Stimulated activated naive CD8-positive, alpha-beta T cell treated with anti-CD3 and anti-CD28 coated beads, Interleukin-15, amount 100 ng/mL, for 72 hours (primary cell): ENCODE measurements around the gene CIBAR2.

Experiments used
- ATAC-seq: fragments of 150-1000 bp; cut with Tn5 transposase; 2 replicates; pipeline ENCODE4 v1.10.0; 2021; ENCODE audit warnings: mild to moderate bottlenecking, moderate library complexity
- DNase-seq, 2 donors: peaks; one replicate each; pipeline ENCODE4 v3.0.0; 2021 to 2022
- H3K27ac Mint-ChIP-seq, 2 donors: one replicate each; pipeline ENCODE4 v1.8.0; 2022; ENCODE audit warnings: mild to moderate bottlenecking in 2 of 2, mixed read lengths in 2 of 2, moderate library complexity in 2 of 2
- H3K27me3 Mint-ChIP-seq: one replicate; pipeline ENCODE4 v1.8.0; 2022; ENCODE audit warnings: mixed read lengths
- H3K4me1 Mint-ChIP-seq: one replicate; pipeline ENCODE4 v1.8.0; 2022; ENCODE audit warnings: mild to moderate bottlenecking, mixed read lengths
- H3K4me3 Mint-ChIP-seq, 2 donors: one replicate each; pipeline ENCODE4 v1.8.0; 2022; ENCODE audit warnings: mild to moderate bottlenecking in 2 of 2, mixed read lengths in 2 of 2, moderate library complexity in 1 of 2
- H3K9me3 Mint-ChIP-seq, 2 donors: one replicate each; pipeline ENCODE4 v1.8.0; 2022; ENCODE audit warnings: mixed read lengths in 2 of 2

Gene CIBAR2

GRCh38 chr16:85077039-85077438 is 35.2 kb downstream of the CIBAR2 start:
- Mint-ChIP-seq H3K27me3 (no peaks in the 10 kb centered on the region), H3K4me1 (peaks cover 6% of the 10 kb centered on the region), H3K4me3 (no peak overlapping the region), H3K27ac (peak overlapping the region in 1 of 2 donors; percentile 69), H3K9me3 (no peaks in the 10 kb centered on the region)
- no peak for DNase-seq
- ATAC-seq, result peak; percentile 52

DNA sequence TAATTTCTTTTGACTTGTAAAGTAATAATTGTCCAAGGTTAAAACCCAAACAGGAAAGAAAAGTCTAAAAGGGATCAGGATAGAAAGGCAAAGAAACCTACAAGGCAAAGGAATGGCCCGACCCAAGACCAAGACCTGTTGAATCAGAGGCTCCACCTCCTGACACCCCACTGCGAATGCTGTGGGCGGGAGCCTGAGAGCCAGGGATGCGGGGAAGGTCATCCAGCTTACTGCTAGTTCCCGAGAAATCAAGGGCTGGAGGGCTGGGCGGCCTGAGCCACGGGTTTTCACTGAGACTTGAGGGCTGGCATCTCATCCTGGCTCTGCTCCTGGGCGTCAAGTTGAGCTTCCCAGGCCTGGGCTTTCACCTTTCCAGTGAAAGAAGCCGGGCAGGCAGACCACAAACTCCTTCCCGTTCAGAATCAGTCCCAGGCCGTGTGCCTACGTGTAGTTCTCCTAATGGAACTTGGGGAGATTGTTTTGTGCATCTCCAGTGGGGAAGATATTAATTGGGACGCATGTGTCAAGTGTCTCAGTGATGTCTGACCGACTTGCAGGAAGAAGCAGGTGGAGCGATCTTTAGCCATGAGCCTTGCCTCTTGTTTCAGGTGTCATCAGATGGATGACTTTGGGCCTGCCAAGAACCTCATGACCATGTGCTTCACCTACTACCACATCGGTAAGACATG is 36.9 kb downstream of the CIBAR2 start:
- no peaks in the 10 kb centered on the region for H3K9me3 Mint-ChIP-seq
- H3K27me3 Mint-ChIP-seq, result no peaks in the 10 kb centered on the region
- peaks cover 6% of the 10 kb centered on the region for H3K4me1 Mint-ChIP-seq
- DNase-seq (no peak), ATAC-seq (no peak)
- no peak overlapping the region for H3K27ac Mint-ChIP-seq
- H3K4me3 Mint-ChIP-seq, result no peak overlapping the region

- DNase-seq (no peak), ATAC-seq (no peak)
- Mint-ChIP-seq H3K27ac (peak overlapping the region in 1 of 2 donors; percentile 5), H3K4me3 (no peak overlapping the region), H3K27me3 (no peaks in the 10 kb centered on the region), H3K9me3 (no peaks in the 10 kb centered on the region), H3K4me1 (peaks cover 6% of the 10 kb centered on the region)
Observed at GRCh38 chr16:85074225-85074914, 37.9 kb downstream of the CIBAR2 start.

DNA sequence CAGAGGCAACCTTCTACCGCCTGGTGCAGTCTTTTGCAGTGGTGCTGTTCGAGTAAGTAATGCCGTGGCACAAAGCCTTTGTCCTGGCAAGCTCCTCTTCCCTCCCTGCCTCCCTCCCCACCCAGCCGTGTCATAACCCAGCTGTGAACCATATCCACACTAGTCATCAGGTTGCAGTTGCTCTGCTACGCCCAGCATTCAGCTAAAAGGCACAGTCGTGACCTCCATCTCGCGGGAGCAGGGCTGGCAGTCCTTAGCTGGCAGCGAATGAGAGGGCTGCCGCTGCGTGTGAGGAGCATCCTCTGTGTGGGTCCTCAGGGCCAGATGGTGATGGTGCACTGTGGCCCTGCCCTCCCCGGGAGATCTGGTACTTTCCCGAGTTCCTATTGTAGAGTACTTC is 39.3 kb downstream of the CIBAR2 start:
- Mint-ChIP-seq H3K9me3 (no peaks in the 10 kb centered on the region), H3K4me1 (peaks cover 6% of the 10 kb centered on the region), H3K27ac (no peak overlapping the region), H3K27me3 (no peaks in the 10 kb centered on the region), H3K4me3 (no peak overlapping the region)
- ATAC-seq (no peak), DNase-seq (no peak)

- Mint-ChIP-seq H3K27me3 (no peaks in the 10 kb centered on the region), H3K9me3 (no peaks in the 10 kb centered on the region), H3K4me1 (peaks cover 5% of the 10 kb centered on the region), H3K27ac (no peak overlapping the region), H3K4me3 (no peak overlapping the region)
- DNase-seq (no peak), ATAC-seq (no peak)
Observed at GRCh38 chr16:85072076-85072860, 40.0 kb downstream of the CIBAR2 start.

DNA sequence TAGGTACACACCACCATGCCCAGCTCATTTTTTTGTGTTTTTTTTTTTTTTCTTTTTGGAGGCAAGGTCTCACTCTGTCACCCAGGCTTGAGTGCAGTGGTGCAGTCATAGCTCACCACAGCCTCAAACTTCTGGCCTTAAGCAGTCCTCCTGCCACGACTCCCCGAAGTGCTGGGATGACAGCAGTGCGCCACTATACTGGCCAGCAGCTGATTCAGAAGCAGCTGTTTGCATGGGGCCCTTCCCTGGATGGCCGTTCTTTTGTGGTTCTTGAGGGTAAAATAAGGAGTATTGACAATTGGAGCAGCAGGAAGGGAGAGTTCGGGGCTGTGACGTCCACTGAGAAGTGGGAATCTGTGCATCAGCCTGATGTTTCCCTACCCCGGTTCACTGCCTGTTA is 43.1 kb downstream of the CIBAR2 start:
- H3K9me3 Mint-ChIP-seq, result no peaks in the 10 kb centered on the region
- no peak for ATAC-seq
- H3K27me3 Mint-ChIP-seq, result no peaks in the 10 kb centered on the region
- H3K27ac Mint-ChIP-seq, result no peak overlapping the region
- no peaks in the 10 kb centered on the region for H3K4me1 Mint-ChIP-seq
- H3K4me3 Mint-ChIP-seq, result no peak overlapping the region
- no peak for DNase-seq

GRCh38 chr16:85068746-85069145 is 43.5 kb downstream of the CIBAR2 start:
- H3K9me3 Mint-ChIP-seq, result no peaks in the 10 kb centered on the region
- no peak for ATAC-seq
- DNase-seq, result no peak
- H3K27me3 Mint-ChIP-seq, result no peaks in the 10 kb centered on the region
- H3K4me3 Mint-ChIP-seq, result no peak overlapping the region
- no peaks in the 10 kb centered on the region for H3K4me1 Mint-ChIP-seq
- H3K27ac Mint-ChIP-seq, result no peak overlapping the region

GRCh38 chr16:85067426-85067825 is 44.8 kb downstream of the CIBAR2 start:
- Mint-ChIP-seq H3K9me3 (no peaks in the 10 kb centered on the region), H3K27me3 (no peaks in the 10 kb centered on the region), H3K4me1 (peaks cover 10% of the 10 kb centered on the region), H3K4me3 (no peak overlapping the region), H3K27ac (no peak overlapping the region)
- ATAC-seq, result no peak
- DNase-seq, result no peak

- no peak for DNase-seq
- Mint-ChIP-seq H3K9me3 (no peaks in the 10 kb centered on the region), H3K4me3 (no peak overlapping the region), H3K27me3 (no peaks in the 10 kb centered on the region), H3K4me1 (peaks cover 13% of the 10 kb centered on the region), H3K27ac (peak overlapping the region in 1 of 2 donors; percentile 19)
- no peak for ATAC-seq
Observed at GRCh38 chr16:85067024-85067423, 45.2 kb downstream of the CIBAR2 start.

- Mint-ChIP-seq H3K9me3 (no peaks in the 10 kb centered on the region), H3K4me1 (peaks cover 19% of the 10 kb centered on the region), H3K4me3 (no peak overlapping the region), H3K27ac (no peak overlapping the region), H3K27me3 (no peaks in the 10 kb centered on the region)
- ATAC-seq (no peak), DNase-seq (no peak)
Observed at GRCh38 chr16:85066346-85066885, 45.9 kb downstream of the CIBAR2 start.

DNA sequence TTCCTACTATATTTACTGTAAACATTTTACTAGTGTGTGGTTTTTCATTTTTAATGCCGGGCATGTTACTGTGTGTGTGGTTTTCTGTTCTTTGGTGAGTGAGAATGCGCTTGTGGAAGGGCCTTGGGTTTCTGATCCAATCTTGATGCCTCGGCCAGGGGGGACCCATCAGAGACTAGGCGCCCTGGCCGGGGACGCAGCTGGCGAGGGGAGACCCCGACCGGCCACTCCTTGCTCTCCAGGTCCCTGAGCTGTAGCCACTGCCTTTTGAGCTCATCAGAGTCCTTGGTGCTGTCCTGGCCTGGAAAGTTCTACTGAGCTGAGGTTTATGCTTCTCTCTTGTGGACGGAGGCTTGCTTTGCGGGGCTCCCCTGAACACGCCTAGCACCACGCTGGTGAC is 47.2 kb downstream of the CIBAR2 start:
- peak overlapping the region in 1 of 2 donors; percentile 87 for H3K27ac Mint-ChIP-seq

DNA sequence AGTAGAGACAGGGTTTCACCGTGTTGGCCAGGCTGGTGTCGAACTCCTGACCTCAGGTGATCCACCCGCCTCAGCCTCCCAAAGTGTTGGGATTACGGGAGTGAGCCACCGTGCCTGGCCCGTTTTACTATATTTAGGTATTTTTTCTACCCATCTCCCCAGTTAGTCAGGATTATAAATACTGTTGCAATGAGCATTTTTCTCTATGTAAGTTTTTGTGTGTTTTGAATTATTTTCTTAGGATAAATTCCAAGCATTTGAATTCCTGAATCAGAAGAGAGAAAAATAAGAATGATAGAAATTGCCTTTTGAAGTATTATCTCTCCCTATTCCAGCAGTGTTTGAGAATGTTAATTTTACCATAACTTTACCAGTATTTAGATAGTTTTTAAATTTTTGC is 48.1 kb downstream of the CIBAR2 start:
- Mint-ChIP-seq H3K4me1 (peaks cover 29% of the 10 kb centered on the region), H3K27ac (no peak overlapping the region), H3K9me3 (no peaks in the 10 kb centered on the region), H3K4me3 (no peak overlapping the region), H3K27me3 (no peaks in the 10 kb centered on the region)
- DNase-seq, result no peak
- no peak for ATAC-seq

More for the DNA sequence above, 47.2 kb downstream of the CIBAR2 start:
- H3K9me3 Mint-ChIP-seq, result no peaks in the 10 kb centered on the region
- no peak overlapping the region for H3K4me3 Mint-ChIP-seq
- peaks cover 23% of the 10 kb centered on the region for H3K4me1 Mint-ChIP-seq
- DNase-seq (no peak), ATAC-seq (no peak)
- H3K27me3 Mint-ChIP-seq, result no peaks in the 10 kb centered on the region

- H3K27me3 Mint-ChIP-seq, result no peaks in the 10 kb centered on the region
- no peaks in the 10 kb centered on the region for H3K9me3 Mint-ChIP-seq
- no peak for ATAC-seq
Observed at GRCh38 chr16:85062845-85063244, 49.4 kb downstream of the CIBAR2 start.

DNA sequence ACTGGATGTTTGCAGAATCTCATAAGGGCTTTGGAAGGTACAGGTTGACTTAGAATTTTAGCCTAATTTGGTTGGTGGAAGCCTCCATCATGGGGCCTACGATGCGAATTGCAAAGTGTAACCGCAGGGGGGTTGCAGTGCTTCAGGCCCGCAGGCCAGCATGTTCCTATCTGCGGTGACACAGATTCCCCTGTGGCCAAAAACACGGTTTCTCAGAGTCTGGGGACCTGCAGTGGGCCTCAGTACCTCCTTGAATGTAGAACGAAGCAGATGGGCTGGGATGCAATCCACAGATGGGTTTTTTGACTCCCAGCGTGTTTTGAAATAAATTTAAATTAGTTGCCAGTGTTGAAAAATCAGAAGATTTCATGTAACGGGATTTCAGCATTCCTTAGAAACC is 49.9 kb downstream of the CIBAR2 start:
- Mint-ChIP-seq H3K27me3 (no peaks in the 10 kb centered on the region), H3K27ac (no peak overlapping the region), H3K4me1 (peaks cover 44% of the 10 kb centered on the region), H3K9me3 (no peaks in the 10 kb centered on the region), H3K4me3 (no peak overlapping the region)
- DNase-seq (no peak), ATAC-seq (no peak)

More at GRCh38 chr16:85062845-85063244, 49.4 kb downstream of the CIBAR2 start:
- H3K27ac Mint-ChIP-seq, result no peak overlapping the region
- H3K4me1 Mint-ChIP-seq, result peaks cover 38% of the 10 kb centered on the region
- no peak for DNase-seq
- no peak overlapping the region for H3K4me3 Mint-ChIP-seq

DNA sequence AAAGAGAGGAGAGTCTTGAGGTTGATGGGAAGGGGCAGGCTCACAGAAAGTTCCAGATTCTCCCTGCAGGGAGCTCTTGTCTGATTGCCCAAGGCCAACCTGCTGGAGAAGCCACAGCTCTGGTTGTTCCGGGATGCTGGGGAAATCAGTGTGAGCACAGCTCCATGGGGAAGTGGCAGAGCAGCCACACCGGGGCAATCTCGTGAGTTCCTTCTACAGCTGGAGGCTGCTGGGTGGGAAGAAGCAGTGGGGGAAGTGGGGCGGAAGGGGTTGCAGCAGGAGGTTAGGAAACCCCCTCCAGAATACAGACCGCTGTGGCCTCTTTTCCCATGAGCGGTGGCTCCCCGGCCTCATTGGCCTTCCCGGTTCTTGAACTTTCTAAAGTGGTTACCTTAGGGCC is 50.7 kb downstream of the CIBAR2 start:
- H3K4me1 Mint-ChIP-seq, result peaks cover 51% of the 10 kb centered on the region
- no peaks in the 10 kb centered on the region for H3K27me3 Mint-ChIP-seq
- H3K27ac Mint-ChIP-seq, result no peak overlapping the region
- ATAC-seq, result peak; percentile 33
- H3K9me3 Mint-ChIP-seq, result no peaks in the 10 kb centered on the region
- peak overlapping the region in 1 of 2 donors; percentile 41 for H3K4me3 Mint-ChIP-seq
- DNase-seq, result no peak

GRCh38 chr16:85058909-85059308 is 53.4 kb downstream of the CIBAR2 start:
- Mint-ChIP-seq H3K4me1 (peaks cover 73% of the 10 kb centered on the region), H3K27ac (no peak overlapping the region), H3K9me3 (no peaks in the 10 kb centered on the region), H3K27me3 (no peaks in the 10 kb centered on the region), H3K4me3 (no peak overlapping the region)
- DNase-seq (no peak), ATAC-seq (no peak)
